Activated CD4-positive, CD25-positive, alpha-beta regulatory T cell treated with anti-CD3 and anti-CD28 coated beads, Interleukin-2, amount 50 U/mL, for 72 hours (primary cell): Measurements from ENCODE around the gene GP1BB.

Source experiments
- DNase-seq: peaks from one replicate; pipeline ENCODE4 v3.0.0; 2021

The GP1BB gene

GRCh38 chr22:19742160-19743066 lies 19.1 kb downstream of the GP1BB start:
- no peak for DNase-seq

- no peak for DNase-seq
Measured at GRCh38 chr22:19743081-19743480, 19.7 kb downstream of the GP1BB start.

- DNase-seq = no peak
Measured at GRCh38 chr22:19743651-19744050, 20.3 kb downstream of the GP1BB start.

GRCh38 chr22:19744350-19745006 lies 21.1 kb downstream of the GP1BB start:
- no peak for DNase-seq

GRCh38 chr22:19745155-19746101 lies 22.1 kb downstream of the GP1BB start:
- no peak for DNase-seq

DNA sequence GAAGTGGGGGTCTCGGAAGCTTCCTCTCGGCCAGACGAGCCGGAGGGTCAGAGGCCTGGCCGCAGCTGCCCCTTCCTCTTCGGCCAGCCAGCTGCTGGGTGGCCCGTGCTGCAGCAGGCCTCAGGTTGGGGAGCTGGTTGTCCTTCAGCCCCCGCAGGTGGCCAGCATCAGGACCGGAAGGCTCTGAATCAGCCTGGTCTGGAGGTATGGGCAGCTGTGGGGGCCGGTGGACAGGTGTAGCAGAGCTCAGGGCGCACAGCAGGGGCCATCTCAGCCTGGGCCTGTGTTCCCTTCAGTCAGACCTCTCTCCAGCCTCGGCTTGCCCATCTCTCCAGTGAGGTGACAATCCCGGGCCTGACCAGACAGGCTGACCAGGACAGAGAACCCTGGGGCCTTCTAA lies 23.4 kb downstream of the GP1BB start:
- DNase-seq = no peak

- no peak for DNase-seq
Measured at GRCh38 chr22:19747551-19747950, 24.2 kb downstream of the GP1BB start.

GRCh38 chr22:19748139-19748538 lies 24.8 kb downstream of the GP1BB start:
- DNase-seq = no peak

- DNase-seq = no peak
Measured at GRCh38 chr22:19748991-19749664, 25.8 kb downstream of the GP1BB start.

GRCh38 chr22:19749876-19750275 lies 26.5 kb downstream of the GP1BB start:
- DNase-seq = no peak

GRCh38 chr22:19750507-19751490 lies 27.5 kb downstream of the GP1BB start:
- DNase-seq = no peak

- no peak for DNase-seq
Measured at GRCh38 chr22:19751497-19752245, 28.3 kb downstream of the GP1BB start.

DNA sequence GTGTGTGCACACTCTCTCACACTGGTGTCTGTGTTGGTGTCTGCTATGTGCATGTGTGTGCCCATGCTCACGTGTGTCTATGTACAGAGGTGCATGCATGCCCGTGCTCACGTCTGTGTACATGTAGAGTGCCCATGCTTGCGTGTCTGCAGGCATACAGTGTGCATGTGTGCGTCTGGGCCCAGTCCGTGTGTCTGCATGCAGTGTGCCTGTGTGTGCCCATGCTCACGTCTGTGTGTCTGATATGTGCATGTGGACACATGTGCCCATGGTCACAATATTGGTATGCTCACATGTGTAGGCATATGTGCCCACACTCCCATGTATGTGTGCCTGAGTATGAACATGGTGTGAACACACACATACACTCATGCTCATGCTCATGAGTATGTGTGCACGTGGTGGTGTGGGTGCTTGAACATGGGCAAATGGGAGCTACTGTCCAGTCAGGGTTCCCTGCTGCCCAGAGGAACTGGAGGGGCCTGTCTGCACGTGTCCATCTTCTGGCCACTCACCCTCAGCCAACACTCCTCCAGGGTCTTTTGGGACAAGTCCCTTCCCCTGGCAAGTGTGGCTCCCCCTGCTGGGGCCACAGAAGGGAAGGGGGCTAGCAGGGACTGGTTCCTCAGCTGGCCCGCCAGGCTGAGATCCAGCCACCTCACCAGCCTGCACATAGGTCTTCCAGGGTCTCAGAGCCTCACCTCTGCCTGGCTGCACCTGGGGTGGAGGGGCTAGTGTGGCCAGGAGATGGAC lies 29.9 kb downstream of the GP1BB start:
- no peak for DNase-seq

DNA sequence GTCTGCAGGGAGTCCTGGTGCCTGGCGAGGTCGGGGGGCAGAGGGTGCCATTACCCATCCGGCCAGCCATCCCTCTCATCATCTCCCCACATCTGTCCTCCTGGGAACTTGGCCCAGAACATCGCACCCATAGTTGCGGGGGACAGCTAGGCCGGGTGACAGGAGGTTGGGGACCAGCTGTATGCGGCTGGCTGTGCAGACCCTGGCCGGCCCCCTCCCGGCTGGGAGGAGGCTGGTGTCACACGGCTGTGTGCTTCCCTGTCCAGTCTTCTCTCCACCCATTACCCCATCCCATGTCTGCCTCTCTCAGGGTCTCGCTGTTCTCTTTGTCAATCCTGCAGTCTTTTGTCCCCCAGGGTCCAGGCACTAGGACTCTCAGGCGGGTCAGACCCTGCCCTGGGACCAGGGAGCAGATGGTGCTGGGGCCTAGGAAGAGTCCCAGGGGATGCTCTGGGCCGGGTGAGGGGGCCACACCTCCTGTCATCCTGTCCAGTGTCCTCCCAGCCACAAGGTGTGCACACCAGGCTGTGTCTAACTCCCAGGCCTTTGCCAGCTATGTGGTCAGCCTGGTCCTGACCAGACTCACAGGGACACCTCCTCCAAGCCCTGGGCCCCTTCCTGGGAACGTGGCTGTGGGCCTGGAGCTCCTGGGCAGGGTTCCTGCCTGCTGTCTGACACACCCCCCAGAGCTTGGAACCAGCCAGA lies 30.8 kb downstream of the GP1BB start:
- DNase-seq = no peak

- DNase-seq = no peak
Measured at GRCh38 chr22:19754701-19755144, 31.4 kb downstream of the GP1BB start.

DNA sequence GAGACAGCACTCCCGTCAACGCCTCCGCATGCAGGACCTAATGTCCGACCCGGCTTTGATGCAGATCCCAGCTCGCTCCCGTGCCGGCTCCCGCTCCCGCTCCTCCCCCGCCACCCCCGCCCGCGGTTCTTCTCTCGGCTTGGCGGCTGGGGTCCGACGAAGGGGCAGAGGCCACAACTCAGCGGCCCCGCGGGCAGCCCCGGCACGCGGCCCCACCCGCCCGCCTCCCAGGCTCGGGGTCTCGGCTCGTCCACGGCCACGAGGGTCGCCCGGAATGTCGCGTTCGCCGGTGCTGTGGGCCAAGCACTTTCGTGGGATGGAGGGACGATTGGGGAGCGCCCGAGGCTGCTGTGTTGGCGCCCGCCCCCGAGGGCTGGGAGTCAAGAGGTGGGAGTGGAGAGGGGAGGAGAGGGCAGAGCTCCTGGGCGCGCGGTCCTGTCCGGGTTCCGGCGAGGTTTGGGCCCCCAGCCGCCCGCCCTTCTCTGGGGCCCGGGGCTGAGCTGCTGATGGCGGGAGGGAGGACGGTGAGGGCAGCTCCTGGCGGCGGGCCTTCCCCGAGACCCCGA lies 31.9 kb downstream of the GP1BB start:
- DNase-seq = no peak

- DNase-seq = no peak
Measured at GRCh38 chr22:19755722-19756287, 32.5 kb downstream of the GP1BB start.
